Activated effector memory CD4-positive, alpha-beta T cell treated with anti-CD3 and anti-CD28 coated beads, Interleukin-2, amount 50 U/mL, for 16 hours (primary cell): ENCODE data around the gene SUN3.

Source experiments
- DNase-seq: peaks from one replicate; pipeline ENCODE4 v3.0.0-alpha.2; 2020

The SUN3 gene

GRCh38 chr7:47973739-47974138 is 55.2 kb downstream of the SUN3 start:
- DNase-seq, result no peak

- DNase-seq, result no peak
These were observed 58.1 kb downstream of the SUN3 start for GRCh38 chr7:47970761-47971160.

- peak; percentile 82 for DNase-seq
These were observed 59.8 kb downstream of the SUN3 start for GRCh38 chr7:47968847-47969774.

DNA sequence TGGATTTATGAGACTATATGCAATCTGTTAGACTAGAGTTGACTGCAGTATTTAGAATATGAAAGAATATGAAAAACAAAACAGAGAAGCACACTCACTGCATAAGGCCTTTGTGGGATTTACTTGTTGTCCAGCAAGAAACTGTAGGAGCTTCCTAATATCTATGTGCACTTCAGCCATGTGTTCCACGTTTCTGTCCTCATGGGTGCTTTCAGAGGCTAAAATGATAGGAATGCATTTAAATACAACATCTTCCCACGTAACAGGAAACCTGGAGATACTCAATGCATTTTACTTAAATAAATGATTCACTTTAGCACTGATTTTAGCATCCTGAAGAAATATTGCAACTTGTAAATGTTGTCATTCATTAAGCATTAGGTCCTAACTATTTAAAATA is 61.2 kb downstream of the SUN3 start:
- no peak for DNase-seq

GRCh38 chr7:47967123-47967522 is 61.8 kb downstream of the SUN3 start:
- no peak for DNase-seq

- no peak for DNase-seq
These were observed 63.5 kb downstream of the SUN3 start for GRCh38 chr7:47965456-47965855.

DNA sequence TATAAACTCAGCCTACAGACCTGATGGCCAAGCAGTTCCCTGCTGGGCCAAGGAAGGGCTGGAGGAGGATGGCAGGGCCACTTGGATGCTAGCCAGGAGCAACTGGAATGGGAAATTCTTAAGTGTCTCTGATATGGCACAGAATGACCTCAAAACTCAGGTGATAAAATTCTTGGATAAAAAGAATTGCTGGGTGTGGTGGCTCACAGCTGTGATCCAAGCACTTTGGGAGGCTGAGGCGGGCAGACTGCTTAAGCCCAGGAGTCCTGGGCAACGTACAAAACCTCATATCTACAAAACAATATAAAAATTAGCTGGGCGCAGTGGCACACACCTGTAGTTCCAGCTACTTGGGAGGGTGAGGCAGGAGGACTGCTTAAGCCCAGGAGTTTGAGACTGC is 66.6 kb downstream of the SUN3 start:
- DNase-seq, result no peak

GRCh38 chr7:47957156-47957555 is 71.8 kb downstream of the SUN3 start:
- no peak for DNase-seq

- DNase-seq, result no peak
These were observed 72.7 kb downstream of the SUN3 start for GRCh38 chr7:47956220-47956619.

DNA sequence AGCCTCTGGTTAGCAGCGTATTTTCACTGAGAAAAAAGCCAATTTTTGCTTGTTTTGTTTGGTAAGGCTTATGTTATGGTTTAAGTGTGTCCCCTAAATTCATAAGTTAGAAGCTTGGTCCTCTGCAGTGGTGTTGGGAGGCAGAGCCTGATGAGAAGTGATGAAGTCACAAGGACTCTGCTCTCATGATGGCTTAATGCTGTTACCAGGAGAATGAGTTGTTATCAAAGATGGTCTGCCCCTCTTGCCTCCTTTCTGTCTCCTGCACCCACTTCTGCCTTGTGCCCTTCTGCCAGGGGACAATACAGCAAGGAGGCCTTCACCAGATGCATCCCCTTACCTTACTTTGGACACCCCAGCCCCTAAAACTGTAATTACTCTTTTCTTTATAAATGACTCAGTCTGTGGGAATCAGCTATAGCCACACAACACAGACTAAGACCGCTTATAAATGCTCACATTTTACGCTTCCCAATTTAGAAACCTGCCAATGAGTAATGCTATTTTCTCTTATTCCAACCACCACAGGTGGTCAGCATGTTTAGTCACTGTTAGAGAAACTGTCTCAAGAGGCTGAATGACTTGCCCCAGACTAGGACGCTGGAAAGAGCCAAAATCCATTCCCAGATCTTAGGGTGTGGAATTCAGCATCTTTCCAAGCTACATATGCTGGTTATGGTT is 74.5 kb downstream of the SUN3 start:
- DNase-seq, result no peak

- no peak for DNase-seq
These were observed 75.1 kb downstream of the SUN3 start for GRCh38 chr7:47953822-47954221.

DNA sequence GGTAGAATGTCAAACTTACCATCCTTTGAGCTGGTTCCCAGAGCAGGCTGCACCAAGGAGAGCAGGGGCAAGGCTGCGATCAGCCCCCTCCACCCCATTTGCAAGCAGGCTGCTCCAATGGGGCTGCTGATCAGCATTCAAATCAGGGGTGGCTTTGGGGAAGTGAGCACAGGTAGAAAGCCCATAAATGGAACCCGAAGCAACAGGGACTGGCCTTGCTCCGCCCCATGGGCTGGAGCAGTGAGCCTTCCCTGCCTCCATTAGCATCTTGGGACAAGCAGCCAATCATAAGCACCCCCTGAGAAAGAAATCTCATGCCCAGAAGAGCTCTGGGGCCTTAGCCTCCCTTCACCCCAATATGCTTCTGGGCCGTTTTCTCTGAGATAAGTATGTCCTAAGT is 76.7 kb downstream of the SUN3 start:
- DNase-seq, result no peak

- no peak for DNase-seq
These were observed 77.5 kb downstream of the SUN3 start for GRCh38 chr7:47951374-47951773.

GRCh38 chr7:47950714-47951113 is 78.2 kb downstream of the SUN3 start:
- no peak for DNase-seq

GRCh38 chr7:47949703-47950102 is 79.2 kb downstream of the SUN3 start:
- DNase-seq, result no peak

- no peak for DNase-seq
These were observed 80.6 kb downstream of the SUN3 start, which contains the start of gene PKD1L1 for GRCh38 chr7:47948141-47948790. Gene PKD1L1 (minus strand): TSS chr7:47948466. CDS start chr7:47948440, 26 bp downstream.

DNA sequence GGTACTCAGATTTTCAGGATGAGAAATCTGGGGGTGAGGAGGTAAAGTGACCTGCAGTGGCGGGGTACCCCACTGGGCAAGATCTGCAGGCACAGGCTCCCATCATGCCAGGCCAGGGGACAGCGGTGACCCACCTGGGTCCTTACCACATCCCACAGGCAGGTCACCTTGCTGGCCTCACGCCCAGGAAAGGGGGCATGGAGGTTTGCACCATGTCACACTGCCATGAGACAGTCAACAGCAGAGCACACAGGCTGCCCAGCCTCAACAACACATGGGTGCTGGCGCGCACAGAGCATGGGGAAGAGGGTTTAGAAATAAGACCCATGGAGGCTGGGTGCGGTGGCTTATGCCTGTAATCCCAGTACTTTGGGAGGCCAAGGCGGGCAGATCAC is 81.6 kb downstream of the SUN3 start:
- no peak for DNase-seq

- no peak for DNase-seq
These were observed 82.1 kb downstream of the SUN3 start for GRCh38 chr7:47946581-47947354.

- DNase-seq, result peak; percentile 88
These were observed 83.5 kb downstream of the SUN3 start for GRCh38 chr7:47945261-47946015.

- DNase-seq, result no peak
These were observed 84.2 kb downstream of the SUN3 start for GRCh38 chr7:47944536-47945260.
